Measurements from ENCODE around the gene RHBDD2. TPM values are rescaled to one million over a fixed set of nuclear protein-coding genes. Genes with fewer than 3 reads are reported as not detected.

RHBDD2 gene
- total and polyA plus RNA-seq, 2 donors (not counting 1 experiment from before 2014, with no cell fraction given) = 31.6 to 44.3 TPM

- ATAC-seq (ENCODE audit: low read depth) (no peak), DNase-seq (no peak)
- Mint-ChIP-seq H3K27me3 (no peaks in the 10 kb centered on the region), H3K9me3 (ENCODE audit: insufficient read depth) (no peaks in the 10 kb centered on the region), H3K4me3 (no peak overlapping the region), H3K27ac (no peak overlapping the region), H3K4me1 (no peaks in the 10 kb centered on the region)
- Histone ChIP-seq H3K4me1 (ENCODE audit: control insufficient read depth in 2 of 2, insufficient read depth in 2 of 2, low read length in 2 of 2) (no peaks in the 10 kb centered on the region), H3K9ac (ENCODE audit: low read length) (no peak overlapping the region), H3K36me3 (replicated peaks in 1 of 2; ENCODE audit: control extremely low read depth in 1 of 2, control insufficient read depth in 1 of 2, extremely low read depth in 1 of 2, insufficient read depth in 2 of 2, low read length in 1 of 2) (peaks cover 0 to 13% of the 10 kb centered on the region in 2 experiments), H2AFZ (ENCODE audit: insufficient read depth, low read depth, low read length, poor library complexity, severe bottlenecking) (no peak overlapping the region), H3K79me2 (ENCODE audit: control insufficient read depth, insufficient read depth, low read length) (no peaks in the 10 kb centered on the region), H3K27ac (ENCODE audit: low read length in 2 of 2) (no peak overlapping the region), H3K4me3 (ENCODE audit: control extremely low read depth in 1 of 5, extremely low read depth in 1 of 5, insufficient read depth in 1 of 5, low read depth in 2 of 5, low read length in 4 of 5) (no peak overlapping the region), H3K4me2 (replicated peaks; ENCODE audit: low read depth, low read length, poor library complexity, severe bottlenecking) (no peak overlapping the region), H4K20me1 (ENCODE audit: control insufficient read depth, insufficient read depth, low read length, poor library complexity, severe bottlenecking) (no peaks in the 10 kb centered on the region), H3K9me3 (ENCODE audit: control extremely low read depth in 1 of 3, control insufficient read depth in 2 of 3, insufficient read depth in 1 of 3, low read length in 2 of 3) (no peaks in the 10 kb centered on the region), H3K27me3 (replicated peaks in 1 of 4; ENCODE audit: control extremely low read depth in 1 of 4, control insufficient read depth in 3 of 4, insufficient read depth in 4 of 4, low read length in 3 of 4) (no peaks in the 10 kb centered on the region)
- POLR2A ChIA-PET = interaction anchor here (0.6 kb wide), 1 partner anchor 14 kb away, joined by 7 read pairs; the partner anchor contains the start of gene RHBDD2
- WGBS (ENCODE audit: insufficient coverage) = 89% methylated on average over 15 of the region's 15 CpGs
- CTCF ChIA-PET = interaction anchor here (0.6 kb wide), 1 partner anchor 21 kb away, joined by 3 read pairs; no protein-coding TSS in a partner anchor
- intact Hi-C loops (cut with micrococcal nuclease) = no loop called here
- TF ChIP-seq EZH2 (IDR thresholded peaks at IDR 0.05; ENCODE audit: borderline replicate concordance, insufficient read depth, low read depth, low read length, poor library complexity, severe bottlenecking) (no peak), CTCF (IDR thresholded peaks at IDR 0.05) (no peak)
These were observed 13.9 kb downstream of the RHBDD2 start for GRCh38 chr7:75892634-75893272.

- Histone ChIP-seq H3K4me1 (ENCODE audit: control insufficient read depth in 2 of 2, insufficient read depth in 2 of 2, low read length in 2 of 2) (no peaks in the 10 kb centered on the region), H4K20me1 (ENCODE audit: control insufficient read depth, insufficient read depth, low read length, poor library complexity, severe bottlenecking) (no peaks in the 10 kb centered on the region), H3K36me3 (replicated peaks in 1 of 2; ENCODE audit: control extremely low read depth in 1 of 2, control insufficient read depth in 1 of 2, extremely low read depth in 1 of 2, insufficient read depth in 2 of 2, low read length in 1 of 2) (no peaks in the 10 kb centered on the region), H2AFZ (ENCODE audit: insufficient read depth, low read depth, low read length, poor library complexity, severe bottlenecking) (no peak overlapping the region), H3K27ac (ENCODE audit: low read length in 2 of 2) (no peak overlapping the region), H3K4me2 (replicated peaks; ENCODE audit: low read depth, low read length, poor library complexity, severe bottlenecking) (no peak overlapping the region), H3K4me3 (ENCODE audit: control extremely low read depth in 1 of 5, extremely low read depth in 1 of 5, insufficient read depth in 1 of 5, low read depth in 2 of 5, low read length in 4 of 5) (no peak overlapping the region), H3K27me3 (replicated peaks in 1 of 4; ENCODE audit: control extremely low read depth in 1 of 4, control insufficient read depth in 3 of 4, insufficient read depth in 4 of 4, low read length in 3 of 4) (no peaks in the 10 kb centered on the region), H3K79me2 (ENCODE audit: control insufficient read depth, insufficient read depth, low read length) (no peaks in the 10 kb centered on the region), H3K9ac (ENCODE audit: low read length) (no peak overlapping the region), H3K9me3 (ENCODE audit: control extremely low read depth in 1 of 3, control insufficient read depth in 2 of 3, insufficient read depth in 1 of 3, low read length in 2 of 3) (no peaks in the 10 kb centered on the region)
- Mint-ChIP-seq H3K4me3 (no peak overlapping the region), H3K27ac (no peak overlapping the region), H3K27me3 (no peaks in the 10 kb centered on the region), H3K4me1 (no peaks in the 10 kb centered on the region), H3K9me3 (ENCODE audit: insufficient read depth) (no peaks in the 10 kb centered on the region)
- CTCF ChIA-PET = no interaction called here
- TF ChIP-seq CTCF (IDR thresholded peaks at IDR 0.05) (no peak), EZH2 (IDR thresholded peaks at IDR 0.05; ENCODE audit: borderline replicate concordance, insufficient read depth, low read depth, low read length, poor library complexity, severe bottlenecking) (no peak)
- WGBS (ENCODE audit: insufficient coverage) = 91% methylated on average over 6 of the region's 6 CpGs
- no peak for ATAC-seq (ENCODE audit: low read depth)
- intact Hi-C loops (cut with micrococcal nuclease) = no loop called here
- POLR2A ChIA-PET = no interaction called here
- DNase-seq = no peak
These were observed 18.0 kb downstream of the RHBDD2 start for GRCh38 chr7:75896803-75897327.
